NCI-H510A (cell line): ENCODE measurements around the gene MAGI1.
"Not testable (repeated sequence)": the region's sequence is repeated elsewhere in the genome, so short reads cannot be mapped to it uniquely, and the experiment has no call there.

Source experiments
- DNase-seq: peaks from one replicate; lab custom pipeline; 2025; lab: John Stamatoyannopoulos, UW

Gene MAGI1

DNA sequence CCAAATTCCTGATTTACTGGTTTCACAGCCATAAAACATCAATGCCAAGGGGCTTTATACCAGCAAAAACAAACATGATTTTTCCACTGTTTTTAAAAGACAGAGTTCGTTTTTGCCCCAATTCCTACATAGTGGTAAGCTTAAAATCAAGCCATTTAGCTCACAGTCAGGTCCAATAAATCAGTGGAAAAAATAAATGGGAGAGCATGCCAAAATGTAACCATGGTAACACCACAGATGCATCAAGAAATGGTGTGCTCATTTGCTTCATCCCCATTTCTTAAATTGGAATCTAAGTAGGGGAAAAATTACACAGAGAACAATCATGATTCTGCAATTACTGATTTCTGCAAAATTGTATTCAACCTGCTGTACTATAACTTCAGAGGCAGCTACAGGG is 418.8 kb downstream of the MAGI1 start:
- DNase-seq: no peak

DNA sequence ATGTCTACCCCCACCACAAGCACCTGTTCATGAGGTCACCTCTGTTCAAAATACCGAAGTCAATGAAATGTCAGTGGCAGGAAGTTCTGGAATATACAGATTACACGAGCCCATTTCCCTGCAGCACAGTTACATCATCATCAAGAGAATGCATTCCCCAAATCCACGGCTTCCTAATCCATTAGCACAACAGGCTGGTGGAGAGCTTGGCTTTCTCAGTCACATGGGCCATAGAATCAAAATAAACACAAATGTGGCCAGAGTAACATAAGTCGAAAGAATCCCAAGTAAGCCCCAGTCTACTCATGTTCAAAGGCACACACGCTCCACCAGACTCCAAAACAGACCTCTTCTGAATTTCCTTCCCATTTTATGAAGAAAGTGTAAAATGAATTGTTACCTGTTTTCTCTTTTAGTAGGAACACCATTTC is 419.3 kb downstream of the MAGI1 start:
- DNase-seq: no peak

DNA sequence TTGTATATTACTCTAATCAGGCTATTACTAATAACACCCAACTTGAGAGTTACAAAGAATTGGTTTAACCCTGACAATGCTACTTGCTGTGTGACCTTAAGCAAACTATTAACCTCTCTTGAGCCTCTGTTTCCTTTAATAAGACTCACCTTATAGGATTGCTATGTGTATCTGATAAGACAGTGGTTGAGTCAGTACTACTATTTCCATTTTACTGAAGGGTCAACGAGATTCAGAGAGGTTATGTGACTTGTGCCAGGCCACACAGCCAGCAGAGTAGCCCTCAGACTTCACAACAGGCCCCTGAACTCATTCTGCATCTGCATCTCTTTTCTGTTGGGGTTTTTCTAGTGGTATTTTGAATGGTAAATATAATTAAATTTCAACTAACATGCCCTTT is 420.1 kb downstream of the MAGI1 start:
- no peak for DNase-seq

DNA sequence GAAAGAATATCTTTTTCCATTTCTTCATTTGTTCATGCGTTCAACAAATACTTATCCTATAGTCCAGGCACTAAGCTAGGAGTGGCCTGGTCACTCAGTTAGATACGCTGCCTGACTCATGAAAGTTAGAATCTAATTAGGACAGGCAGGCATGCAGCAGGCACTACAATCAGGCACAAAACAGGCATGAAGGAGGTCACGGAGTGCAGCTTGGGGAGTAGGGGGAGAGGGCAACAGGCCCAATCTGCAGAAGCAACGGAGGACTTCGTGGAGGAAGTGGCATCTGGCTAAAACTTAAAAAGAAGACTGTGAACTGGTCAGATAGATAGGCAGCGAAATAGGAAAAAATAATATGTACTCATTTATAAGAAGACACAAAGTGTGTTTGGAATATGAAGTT is 420.9 kb downstream of the MAGI1 start:
- DNase-seq: no peak

DNA sequence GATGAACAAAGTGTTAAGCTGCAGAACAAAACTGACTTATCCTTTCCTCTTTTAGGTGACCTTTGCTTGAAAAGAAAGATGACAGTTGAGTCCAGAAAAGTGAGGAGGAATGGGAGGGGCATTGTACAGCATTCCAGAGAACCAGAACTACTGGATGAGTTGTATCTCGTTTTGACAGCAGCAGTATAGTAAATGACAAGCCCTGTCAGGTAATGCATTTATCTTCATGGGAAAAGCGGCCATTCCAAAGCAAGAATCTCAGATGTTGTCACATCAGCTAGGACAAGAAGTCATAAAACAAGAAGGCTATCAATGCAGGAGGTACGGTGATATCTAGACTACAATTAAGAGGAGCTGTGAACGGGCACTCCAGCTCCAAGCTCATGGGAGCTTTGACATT is 421.5 kb downstream of the MAGI1 start:
- no peak for DNase-seq

DNA sequence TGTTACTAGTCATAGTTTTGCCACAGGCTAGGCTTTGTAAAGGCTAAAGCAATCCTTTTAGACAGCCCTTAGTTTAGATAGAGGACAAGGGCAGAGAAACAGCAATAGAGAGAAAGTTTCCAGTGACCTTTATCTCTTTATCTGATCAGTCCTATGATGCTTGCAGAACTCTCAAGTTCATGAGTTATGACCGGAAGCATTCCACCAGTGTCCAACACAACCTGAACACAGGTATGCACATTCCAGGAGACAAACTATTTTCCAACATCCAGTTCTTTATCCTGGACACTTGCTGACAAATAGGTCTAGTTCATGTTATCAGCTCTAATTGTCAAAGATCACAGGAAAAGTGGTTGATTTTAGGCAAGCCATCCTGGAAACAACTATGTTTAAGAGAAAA is 422.2 kb downstream of the MAGI1 start:
- no peak for DNase-seq

DNA sequence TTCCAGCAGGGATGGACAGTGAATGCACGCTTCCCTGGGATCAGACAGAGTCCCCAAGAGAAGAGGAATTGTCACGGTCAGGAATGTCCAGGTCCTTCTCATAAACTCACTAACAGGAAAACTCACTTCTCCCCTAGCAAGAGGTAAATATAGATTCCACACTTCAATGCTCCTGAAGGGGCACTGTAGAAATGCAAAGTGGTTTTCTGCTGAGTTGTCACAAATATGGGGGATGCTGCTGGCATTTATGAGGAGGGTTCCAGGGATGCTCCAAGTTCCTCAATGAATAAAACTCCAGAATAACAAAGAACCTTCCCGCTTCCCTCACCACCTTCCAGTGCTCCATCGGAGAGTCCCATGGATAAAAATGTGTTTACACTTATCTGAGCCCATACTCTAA is 423.4 kb downstream of the MAGI1 start:
- no peak for DNase-seq

DNA sequence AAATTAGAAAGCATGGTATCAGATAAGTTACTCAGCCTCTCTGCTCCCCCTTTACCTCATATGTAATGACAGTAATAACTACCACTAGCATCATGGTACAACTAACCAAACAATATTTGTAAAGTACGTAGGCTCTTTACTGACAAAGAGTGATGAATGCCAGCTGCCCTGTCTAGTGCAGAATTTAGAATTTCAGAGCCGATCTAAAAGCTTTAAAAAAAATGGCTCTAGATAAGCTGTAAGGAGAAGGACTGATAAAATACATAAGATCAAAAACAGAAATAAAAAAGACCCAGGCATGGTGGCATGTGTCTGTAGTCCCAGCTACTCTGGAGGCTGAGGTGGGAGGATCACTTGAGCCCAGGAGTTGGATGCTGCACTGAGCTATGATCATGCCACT is 424.1 kb downstream of the MAGI1 start:
- DNase-seq: no peak

DNA sequence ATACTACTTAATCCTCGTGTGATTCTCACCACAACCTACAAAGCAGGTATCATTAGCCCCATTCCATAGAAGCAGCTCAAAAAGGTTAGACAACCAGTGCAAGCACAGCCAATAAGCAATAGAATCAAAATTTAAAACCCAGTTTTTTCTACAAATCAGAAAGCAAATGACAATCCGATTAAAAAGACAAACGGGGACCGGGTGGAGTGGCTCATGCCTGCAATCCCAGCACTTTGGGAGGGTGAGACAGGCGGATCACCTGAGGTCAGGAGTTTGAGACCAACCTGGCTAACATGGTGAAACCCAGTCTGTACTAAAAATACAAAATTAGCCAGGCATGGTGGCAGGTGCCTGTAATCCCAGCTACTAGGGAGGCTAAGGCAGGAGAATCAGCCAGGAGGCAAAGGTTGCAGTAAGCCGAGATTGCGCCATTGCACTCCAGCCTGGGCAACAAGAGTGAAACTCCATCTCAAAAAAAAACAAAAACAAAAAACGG is 430.7 kb downstream of the MAGI1 start:
- DNase-seq: not testable (repeated sequence)

DNA sequence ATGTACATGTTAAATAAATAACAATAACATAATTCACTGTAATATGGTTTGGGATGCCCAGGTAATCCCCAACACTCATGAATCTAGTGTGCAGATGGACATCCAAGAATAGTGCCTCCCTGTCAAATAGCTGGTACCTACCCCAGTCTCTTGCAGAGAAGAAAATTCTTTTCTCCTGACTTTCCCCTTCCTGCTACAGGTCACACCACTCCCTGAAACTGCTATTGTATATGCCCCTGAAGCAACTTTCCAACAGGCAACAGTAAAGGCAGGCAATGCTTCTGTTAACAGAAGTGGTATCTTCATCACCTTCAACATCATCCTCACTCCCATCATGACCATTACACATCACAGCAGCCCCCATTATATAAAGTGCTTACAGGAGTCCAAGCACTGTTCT is 431.6 kb downstream of the MAGI1 start:
- DNase-seq: no peak

DNA sequence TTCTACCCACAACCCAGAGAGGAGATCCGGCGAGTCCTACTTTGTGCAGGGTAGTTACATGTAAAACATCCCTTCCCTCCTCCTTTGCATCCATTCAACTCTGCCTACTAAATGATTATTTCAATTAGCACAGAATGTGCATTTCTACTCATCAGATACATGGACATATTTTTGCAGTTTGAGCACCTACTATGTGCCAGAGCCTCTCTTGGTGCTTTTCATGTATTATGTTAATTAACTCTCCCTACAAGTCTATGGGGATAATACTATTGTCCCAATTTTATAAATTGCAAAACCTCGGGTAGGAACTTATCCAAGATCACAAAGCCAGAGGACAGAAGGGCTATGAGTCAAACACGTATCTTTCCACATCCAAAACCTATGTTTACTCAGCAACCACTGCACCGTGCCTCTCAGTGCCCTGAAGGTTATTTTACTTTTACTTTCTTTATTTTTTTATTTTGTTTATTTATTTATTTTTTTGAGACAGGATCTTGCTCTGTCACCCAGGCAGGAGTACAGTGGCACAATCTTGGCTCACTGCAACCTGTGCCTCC is 432.8 kb downstream of the MAGI1 start:
- DNase-seq: no peak

DNA sequence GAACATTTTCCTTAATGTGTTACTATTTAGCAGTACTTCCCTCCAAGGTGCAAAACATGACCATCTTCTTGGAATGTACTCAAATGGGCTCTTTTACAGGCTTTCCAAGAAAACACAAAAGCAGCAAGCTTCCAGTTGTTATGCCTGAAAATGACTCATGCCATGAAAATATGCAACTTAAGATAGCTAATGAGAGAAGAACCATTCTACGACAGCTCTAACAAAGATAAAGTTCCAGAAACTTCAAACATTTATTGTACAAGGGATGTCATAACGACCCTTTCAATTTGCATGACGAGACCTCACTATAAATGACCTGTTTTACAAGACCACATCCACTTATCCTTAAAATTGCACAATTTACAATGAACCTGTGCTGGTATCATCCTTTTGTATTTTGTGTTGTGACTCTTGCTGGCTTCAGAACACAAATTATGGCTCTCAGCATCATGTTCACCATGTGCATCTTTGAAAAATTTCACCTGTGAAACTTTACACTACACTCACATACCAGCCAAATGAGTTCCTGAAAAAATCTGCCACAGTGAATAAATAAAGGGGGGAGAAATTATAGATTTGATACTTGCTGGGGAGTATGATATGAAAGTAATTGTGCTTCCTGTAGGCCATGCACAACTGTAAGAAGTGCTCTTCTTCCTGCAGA is 433.7 kb downstream of the MAGI1 start:
- no peak for DNase-seq

DNA sequence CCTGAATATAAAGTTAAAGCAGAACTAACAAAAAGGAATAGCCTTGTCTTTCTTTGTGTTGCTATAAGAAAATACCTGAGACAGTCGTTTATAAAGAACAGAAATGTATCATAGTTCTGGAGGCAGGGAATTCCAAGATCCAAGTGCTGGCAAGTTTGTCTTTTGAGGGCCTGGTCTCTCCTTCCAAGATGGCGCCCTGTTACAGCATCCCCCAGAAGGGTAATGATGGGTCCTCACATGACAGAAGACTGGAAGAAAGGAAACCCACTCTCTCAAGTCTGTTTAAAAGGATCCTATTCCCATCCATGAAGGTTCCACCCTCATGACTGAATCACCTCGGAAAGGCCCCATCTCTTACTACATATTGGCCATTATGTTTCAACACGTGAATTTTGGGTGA is 435.1 kb downstream of the MAGI1 start:
- no peak for DNase-seq

DNA sequence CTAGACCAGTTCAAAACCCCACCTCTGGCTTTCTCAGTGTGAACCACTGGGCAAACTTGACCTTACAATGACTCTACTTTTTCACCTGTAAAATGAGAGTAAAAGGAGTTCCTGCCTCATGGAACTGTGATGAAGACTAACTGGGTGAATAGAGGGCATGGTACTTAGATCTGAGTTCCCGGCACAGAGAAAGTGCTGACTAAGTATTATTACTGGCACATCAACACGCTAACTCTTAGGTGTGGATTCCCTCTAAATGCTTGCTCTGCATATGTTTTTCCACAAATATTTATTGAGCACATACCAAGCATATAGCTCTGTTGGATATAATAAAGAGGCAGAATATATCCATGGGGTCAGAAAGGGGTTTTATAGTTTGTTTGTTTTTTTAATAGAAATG is 437.8 kb downstream of the MAGI1 start:
- no peak for DNase-seq

DNA sequence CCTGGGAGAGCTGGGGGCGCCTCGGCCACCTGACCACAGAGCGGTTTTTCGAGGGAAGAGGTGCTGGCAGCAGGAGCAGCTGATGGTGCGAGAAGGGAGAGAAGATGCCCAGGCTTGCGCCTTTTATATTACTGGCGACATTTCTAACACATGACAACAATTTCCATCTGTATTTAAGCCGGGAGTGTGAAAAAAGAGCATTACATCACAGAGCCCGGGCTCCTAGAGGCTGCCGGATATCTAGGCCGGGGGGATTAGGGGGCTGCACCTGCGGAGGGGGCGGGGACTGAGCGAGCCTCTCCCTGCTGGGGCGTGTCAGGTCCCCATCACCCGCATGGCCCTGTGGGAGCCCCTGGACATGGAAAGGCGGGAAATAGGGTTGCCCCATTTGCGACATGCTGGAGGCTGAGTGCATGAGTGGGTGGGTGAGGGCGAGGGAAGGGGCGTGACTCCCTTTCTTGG is 440.7 kb downstream of the MAGI1 start:
- DNase-seq: no peak

DNA sequence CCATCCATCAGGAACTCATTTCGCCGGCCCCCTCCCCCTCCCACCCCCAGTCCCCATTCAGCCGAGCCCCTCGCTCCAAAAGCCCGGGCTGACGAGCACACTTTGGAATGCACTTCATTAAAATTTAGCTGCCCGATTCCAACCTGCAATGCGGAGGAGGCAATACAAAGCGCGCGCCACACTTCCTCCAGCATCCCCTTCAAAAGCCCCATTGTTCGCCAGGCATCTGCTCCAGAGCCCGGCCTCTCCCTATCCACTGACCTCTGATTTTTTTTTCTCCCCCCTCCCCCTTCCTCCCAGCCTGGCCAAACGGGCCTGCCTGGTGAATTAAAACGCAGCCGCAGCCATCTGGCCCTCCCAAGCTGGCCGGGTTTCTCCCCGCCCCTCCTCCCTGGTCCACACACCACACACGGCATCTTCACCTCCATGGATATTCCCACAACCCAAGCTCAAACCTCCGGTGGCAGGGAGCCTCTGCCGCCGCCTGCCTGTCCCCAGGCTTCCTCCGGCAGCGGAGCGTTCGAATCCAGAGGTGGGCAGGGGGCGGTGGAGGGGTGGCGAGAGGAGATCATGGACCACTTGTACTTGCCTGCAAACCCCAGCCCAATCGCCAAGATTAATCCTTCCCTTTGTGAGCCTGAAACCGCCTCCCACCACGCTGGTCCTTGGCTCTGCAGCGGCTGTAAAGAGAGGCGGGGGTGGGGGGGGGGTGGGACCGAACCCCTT is 441.3 kb downstream of the MAGI1 start:
- DNase-seq: peak; percentile 19

DNA sequence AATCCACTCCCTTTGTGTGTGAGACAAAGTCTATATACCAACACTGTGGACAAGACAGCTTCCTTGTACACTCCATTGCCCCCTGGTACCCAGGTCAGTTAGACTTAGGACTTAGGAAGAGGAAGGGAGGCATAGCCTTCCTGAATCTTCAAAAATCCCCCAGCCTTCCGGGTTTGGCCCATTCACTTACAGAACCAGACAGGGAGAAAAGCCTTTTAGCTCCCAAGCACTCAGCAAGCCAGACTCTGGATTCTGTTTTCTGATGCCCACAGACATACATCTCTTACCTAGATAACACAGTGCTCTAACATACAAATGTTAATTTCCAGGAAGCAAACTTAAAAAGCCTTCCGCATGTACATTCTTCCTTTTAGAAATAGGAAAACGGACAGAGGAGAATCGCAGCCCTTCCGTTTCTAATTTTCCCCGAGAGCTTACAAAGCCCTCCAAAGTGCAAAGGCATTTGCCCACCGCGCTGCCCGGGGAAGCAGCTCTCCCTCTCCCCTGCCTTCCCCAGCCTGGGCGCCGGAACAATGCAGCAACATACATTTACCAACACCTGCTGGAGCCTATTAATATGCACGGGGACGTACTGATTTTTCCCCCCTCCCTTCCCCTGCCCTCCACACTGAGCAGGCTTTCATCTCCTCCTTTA is 442.0 kb downstream of the MAGI1 start:
- DNase-seq: no peak

DNA sequence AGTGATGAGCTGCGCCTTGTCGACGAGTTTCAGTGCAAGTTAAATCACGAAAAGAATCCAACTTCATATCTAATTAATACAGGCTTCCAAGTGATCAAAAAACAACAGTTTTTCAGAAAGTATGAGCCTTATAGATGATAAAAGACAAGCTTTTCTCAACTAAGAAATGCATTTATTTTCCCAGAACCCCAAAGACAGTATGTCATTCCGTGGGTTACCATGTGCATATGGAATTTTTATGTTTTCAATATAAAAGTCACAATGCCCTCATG is 442.8 kb downstream of the MAGI1 start:
- no peak for DNase-seq

DNA sequence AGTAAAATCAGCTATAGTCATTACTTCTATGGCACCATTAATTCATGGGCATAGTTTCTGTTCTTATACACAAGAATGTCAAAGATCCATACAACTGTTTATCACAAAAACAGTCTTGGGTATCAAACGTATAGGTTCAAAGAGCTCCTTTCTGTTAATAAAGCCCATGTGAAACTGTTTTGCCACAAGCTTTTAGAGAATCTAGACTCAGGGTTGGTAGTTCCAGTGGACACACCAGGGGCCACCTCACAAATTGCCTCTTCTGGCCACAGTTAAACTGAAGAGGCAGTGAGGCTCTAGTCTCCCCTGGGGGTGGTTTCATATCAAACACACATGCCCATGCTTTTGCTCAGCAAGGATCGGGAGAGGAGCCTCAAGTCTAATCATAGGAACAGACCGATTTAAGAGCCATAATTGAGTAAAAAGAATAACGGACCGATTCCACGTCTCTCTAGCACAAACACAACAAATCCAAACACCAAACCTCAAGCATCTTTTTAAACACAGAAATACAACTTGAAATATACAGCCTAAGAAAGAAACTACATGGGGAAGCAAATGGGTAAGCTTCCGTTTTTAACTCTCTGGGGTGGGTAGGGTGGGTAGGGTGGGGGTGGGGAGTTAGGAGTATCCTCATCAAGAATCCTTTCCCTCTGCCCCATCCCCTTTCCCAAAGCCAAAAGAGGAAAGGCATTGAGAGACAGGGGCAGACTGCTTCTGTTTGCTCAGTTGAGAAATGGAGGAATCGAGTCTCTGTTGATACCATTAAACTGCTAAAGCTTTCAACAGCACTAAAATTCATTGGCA is 443.3 kb downstream of the MAGI1 start:
- no peak for DNase-seq

DNA sequence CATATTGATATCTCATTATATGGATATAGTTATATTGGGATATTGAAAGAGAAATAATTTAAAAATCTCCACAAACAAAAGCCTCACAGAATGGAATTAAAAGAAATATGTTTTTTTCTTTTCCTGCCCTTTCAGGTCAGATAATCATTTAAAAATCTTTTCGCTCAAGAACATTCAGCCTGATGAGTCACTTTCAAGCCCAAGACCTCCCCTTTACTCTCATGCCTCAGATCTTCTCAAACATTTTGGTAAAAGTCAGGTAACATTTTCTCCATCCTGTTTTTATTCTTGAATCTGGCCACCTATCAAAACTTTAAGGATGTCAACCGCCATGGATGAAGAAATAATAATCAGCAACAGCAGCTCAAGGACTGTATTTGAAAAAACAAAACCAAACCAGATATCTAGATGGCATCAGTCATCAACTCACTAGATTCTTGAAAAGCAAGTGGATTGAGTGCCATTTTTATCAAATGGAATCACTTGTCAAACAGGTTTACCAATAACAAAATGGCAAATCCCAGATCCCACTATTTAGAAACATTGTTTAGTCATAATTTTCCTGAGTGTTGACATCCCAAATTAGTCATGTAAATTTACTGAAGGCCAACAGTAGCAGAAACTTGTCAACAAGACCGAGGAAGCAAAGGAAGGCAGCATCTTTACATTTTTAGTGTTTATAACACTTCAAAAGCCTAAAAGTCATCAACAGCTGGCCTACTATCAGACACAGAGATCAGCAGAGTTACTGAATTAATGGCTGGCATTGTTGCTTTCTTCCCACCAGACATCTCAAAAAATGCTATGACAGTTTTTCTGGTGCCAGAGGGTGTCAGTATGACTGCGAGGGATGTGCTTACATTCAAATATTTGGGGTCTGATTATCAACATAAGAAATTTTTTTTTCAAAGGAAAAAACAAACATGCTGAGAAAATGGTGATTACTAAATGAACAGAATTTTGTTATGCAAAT is 444.7 kb downstream of the MAGI1 start:
- no peak for DNase-seq

DNA sequence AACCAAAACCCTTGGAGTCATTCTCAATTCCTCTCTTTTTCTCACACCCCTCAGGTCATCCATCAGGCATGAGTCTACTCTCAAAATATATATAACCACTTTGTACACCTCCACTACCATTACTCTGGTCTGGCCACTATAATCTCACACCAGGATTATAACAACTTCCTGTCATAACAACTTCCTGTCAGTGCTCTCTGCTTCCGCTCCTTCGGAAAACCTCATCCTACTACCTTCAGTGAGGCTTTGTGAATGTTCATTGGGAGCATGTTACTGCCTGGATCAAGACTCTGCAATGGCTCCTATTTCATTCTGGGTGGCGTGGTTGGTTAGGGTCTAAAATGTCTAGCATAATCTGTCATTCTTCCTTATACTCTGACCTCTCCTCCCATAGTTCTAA is 447.4 kb downstream of the MAGI1 start:
- DNase-seq: no peak
